ENCODE measurements around the gene HNRNPLL. TPM values are rescaled to one million over a fixed set of nuclear protein-coding genes. Genes with fewer than 3 reads are reported as not detected.
A peak's percentile ranks its signal among the peaks of the same experiment; 100 is the strongest.

HNRNPLL gene
- total and polyA plus RNA-seq, 2 of the 13 experiments (the other 11 are each of a cell fraction or from before 2014, with no cell fraction given): 49.4 to 103 TPM

DNA sequence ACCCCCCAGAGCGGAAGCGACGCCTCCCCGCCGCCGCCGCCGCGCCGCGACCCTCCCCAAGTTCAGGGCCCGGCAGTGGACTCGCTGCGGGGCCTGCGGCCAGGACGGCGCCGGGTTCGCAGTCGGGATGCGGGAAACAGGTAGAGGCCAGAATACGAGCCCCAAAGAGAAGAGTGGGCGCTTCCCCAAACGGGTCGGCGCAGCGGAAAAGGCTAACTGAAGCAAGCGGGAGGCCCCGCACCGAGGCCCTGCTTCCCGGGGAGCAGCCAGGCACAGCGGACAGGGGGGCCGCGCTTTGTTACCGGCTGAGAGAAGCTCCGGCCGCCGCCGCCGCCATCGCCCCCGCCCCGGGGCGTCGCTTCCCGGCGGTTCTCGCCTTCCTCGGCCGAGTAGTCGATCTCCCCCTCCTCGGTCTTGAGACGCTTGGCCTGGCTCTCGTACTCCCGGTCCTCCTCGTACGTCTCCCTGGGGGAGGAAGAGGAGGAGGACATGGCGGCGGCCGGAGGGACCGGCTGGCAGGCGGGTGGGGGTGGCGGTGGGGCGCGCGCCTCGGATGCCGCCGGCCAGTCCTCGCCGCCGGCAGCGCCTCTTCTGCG is 494 bp downstream of the HNRNPLL start (continued):
- TF ChIP-seq ZNF703 (CRISPR knock-in tag; IDR thresholded peaks at IDR 0.05; ENCODE audit: borderline replicate concordance) (no peak), SMAD9 (CRISPR knock-in tag; IDR thresholded peaks at IDR 0.05) (no peak), PHF20 (CRISPR knock-in tag; IDR thresholded peaks at IDR 0.05) (0 out of 2 replicates have a peak, but pooled peaks have one; percentile 26), ZNF569 (CRISPR knock-in tag; IDR thresholded peaks at IDR 0.05; ENCODE audit: borderline replicate concordance) (no peak), NR3C1 (CRISPR knock-in tag; IDR thresholded peaks at IDR 0.05) (no peak), ZNF235 (CRISPR knock-in tag; IDR thresholded peaks at IDR 0.05; ENCODE audit: borderline replicate concordance) (peak; percentile 79), ZBTB7B (CRISPR knock-in tag; IDR thresholded peaks at IDR 0.05) (0 out of 2 replicates have a peak, but pooled peaks have one; percentile 24), REPIN1 (CRISPR knock-in tag; IDR thresholded peaks at IDR 0.05; ENCODE audit: borderline replicate concordance, low read depth) (no peak), REXO4 (CRISPR knock-in tag; IDR thresholded peaks at IDR 0.05; ENCODE audit: borderline replicate concordance) (no peak; the same call in 1 of the 2 replicates), TEAD2 (CRISPR knock-in tag; IDR thresholded peaks at IDR 0.05) (peak; percentile 36; the same call in 1 of the 2 replicates), TCF12 (IDR thresholded peaks at IDR 0.05) (no peak), TCF12 (CRISPR knock-in tag; IDR thresholded peaks at IDR 0.05) (peak; percentile 67; the same call in 1 of the 2 replicates), ZNF557 (CRISPR knock-in tag; IDR thresholded peaks at IDR 0.05) (0 out of 2 replicates have a peak, but pooled peaks have one; percentile 47), REL (CRISPR knock-in tag; conservative IDR thresholded peaks at IDR 0.05) (0 out of 2 replicates have a peak, but pooled peaks have one; percentile 33), SMAD3 (CRISPR knock-in tag; IDR thresholded peaks at IDR 0.05) (no peak), SAP130 (CRISPR knock-in tag; IDR thresholded peaks at IDR 0.05; ENCODE audit: low read depth) (no peak), MLLT10 (CRISPR knock-in tag; IDR thresholded peaks at IDR 0.05) (0 out of 2 replicates have a peak, but pooled peaks have one; percentile 62), YEATS4 (CRISPR knock-in tag; IDR thresholded peaks at IDR 0.05; ENCODE audit: borderline replicate concordance) (no peak; the same call in 1 of the 2 replicates), ATF7 (IDR thresholded peaks at IDR 0.05) (no peak), ATF7 (CRISPR knock-in tag; IDR thresholded peaks at IDR 0.05) (no peak), HOXA7 (CRISPR knock-in tag; IDR thresholded peaks at IDR 0.05) (no peak), ZNF121 (CRISPR knock-in tag; IDR thresholded peaks at IDR 0.05) (no peak), MAF1 (CRISPR knock-in tag; IDR thresholded peaks at IDR 0.05; ENCODE audit: borderline replicate concordance) (no peak), SSRP1 (CRISPR knock-in tag; IDR thresholded peaks at IDR 0.05) (no peak)
- TF ChIP-seq, protein P1, sequence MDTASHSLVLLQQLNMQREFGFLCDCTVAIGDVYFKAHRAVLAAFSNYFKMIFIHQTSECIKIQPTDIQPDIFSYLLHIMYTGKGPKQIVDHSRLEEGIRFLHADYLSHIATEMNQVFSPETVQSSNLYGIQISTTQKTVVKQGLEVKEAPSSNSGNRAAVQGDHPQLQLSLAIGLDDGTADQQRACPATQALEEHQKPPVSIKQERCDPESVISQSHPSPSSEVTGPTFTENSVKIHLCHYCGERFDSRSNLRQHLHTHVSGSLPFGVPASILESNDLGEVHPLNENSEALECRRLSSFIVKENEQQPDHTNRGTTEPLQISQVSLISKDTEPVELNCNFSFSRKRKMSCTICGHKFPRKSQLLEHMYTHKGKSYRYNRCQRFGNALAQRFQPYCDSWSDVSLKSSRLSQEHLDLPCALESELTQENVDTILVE (CRISPR knock-in tag; IDR thresholded peaks at IDR 0.05): no peak
- TF ChIP-seq, protein P2, sequence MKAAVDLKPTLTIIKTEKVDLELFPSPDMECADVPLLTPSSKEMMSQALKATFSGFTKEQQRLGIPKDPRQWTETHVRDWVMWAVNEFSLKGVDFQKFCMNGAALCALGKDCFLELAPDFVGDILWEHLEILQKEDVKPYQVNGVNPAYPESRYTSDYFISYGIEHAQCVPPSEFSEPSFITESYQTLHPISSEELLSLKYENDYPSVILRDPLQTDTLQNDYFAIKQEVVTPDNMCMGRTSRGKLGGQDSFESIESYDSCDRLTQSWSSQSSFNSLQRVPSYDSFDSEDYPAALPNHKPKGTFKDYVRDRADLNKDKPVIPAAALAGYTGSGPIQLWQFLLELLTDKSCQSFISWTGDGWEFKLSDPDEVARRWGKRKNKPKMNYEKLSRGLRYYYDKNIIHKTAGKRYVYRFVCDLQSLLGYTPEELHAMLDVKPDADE (CRISPR knock-in tag; IDR thresholded peaks at IDR 0.05): no peak
- TF ChIP-seq, protein P3, sequence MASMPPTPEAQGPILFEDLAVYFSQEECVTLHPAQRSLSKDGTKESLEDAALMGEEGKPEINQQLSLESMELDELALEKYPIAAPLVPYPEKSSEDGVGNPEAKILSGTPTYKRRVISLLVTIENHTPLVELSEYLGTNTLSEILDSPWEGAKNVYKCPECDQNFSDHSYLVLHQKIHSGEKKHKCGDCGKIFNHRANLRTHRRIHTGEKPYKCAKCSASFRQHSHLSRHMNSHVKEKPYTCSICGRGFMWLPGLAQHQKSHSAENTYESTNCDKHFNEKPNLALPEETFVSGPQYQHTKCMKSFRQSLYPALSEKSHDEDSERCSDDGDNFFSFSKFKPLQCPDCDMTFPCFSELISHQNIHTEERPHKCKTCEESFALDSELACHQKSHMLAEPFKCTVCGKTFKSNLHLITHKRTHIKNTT (CRISPR knock-in tag; IDR thresholded peaks at IDR 0.05): 0 out of 2 replicates have a peak, but pooled peaks have one; percentile 37
- TF ChIP-seq, protein P4, sequence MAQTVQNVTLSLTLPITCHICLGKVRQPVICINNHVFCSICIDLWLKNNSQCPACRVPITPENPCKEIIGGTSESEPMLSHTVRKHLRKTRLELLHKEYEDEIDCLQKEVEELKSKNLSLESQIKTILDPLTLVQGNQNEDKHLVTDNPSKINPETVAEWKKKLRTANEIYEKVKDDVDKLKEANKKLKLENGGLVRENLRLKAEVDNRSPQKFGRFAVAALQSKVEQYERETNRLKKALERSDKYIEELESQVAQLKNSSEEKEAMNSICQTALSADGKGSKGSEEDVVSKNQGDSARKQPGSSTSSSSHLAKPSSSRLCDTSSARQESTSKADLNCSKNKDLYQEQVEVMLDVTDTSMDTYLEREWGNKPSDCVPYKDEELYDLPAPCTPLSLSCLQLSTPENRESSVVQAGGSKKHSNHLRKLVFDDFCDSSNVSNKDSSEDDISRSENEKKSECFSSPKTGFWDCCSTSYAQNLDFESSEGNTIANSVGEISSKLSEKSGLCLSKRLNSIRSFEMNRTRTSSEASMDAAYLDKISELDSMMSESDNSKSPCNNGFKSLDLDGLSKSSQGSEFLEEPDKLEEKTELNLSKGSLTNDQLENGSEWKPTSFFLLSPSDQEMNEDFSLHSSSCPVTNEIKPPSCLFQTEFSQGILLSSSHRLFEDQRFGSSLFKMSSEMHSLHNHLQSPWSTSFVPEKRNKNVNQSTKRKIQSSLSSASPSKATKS (CRISPR knock-in tag; IDR thresholded peaks at IDR 0.05): no peak
